ENCODE results near the gene FOXP2.
"Not testable (repeated sequence)": the region's sequence is repeated elsewhere in the genome, so short reads cannot be mapped to it uniquely, and the experiment has no call there.

The FOXP2 gene

DNA sequence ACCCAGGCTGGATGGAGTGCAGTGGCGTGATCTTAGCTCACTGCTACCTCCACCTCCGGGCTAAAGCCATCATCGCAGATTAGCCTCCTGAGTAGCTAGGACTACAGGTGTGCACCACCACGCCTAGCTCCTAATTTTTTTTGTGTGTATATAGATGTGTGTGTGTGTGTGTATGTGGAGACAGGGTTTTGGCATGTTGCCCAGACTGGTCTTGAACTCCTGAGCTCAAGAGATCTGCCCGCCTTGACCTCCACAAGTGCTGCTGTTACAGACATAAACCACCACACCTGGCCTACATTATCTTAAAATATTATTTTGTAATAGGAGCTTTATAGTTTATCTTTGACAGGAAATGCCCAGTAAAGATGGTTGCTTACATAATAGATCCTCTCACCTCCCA, 25.0 kb downstream of the FOXP2 start:
- no peak overlapping the region for H3K4me3 ChIP-seq (ENCODE audit: low read length)
- DNase-seq (ENCODE audit: low read depth): no peak
- TF ChIP-seq CTCF (conservative IDR thresholded peaks at IDR 0.05; ENCODE audit: low read depth, low read length): no peak

DNA sequence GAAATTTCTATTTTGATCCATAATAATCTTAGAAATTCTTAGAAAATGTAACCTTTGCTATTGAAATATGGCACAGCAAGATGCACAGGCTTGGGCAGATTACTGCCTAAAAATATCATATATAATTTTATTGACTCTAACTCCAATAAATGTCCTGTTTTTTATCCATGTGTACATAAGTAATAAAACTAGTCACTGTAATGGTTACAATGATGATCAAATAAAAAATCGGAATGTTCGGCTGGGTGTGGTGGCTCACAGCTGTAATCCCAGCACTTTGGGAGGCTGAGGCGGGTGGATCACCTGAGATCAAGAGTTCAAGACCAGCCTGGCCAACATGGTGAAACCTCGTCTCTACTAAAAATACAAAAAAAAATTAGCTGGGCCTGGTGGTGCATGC, 26.3 kb downstream of the FOXP2 start:
- DNase-seq (ENCODE audit: low read depth): not testable (repeated sequence)

GRCh38 chr7:114444196-114444595, 29.6 kb downstream of the FOXP2 start:
- no peak overlapping the region for H3K4me3 ChIP-seq (ENCODE audit: low read length)
- no peak for DNase-seq (ENCODE audit: low read depth)
- TF ChIP-seq CTCF (conservative IDR thresholded peaks at IDR 0.05; ENCODE audit: low read depth, low read length): no peak

More for the DNA sequence above, 26.3 kb downstream of the FOXP2 start:
- H3K4me3 ChIP-seq (ENCODE audit: low read length): not testable (repeated sequence)

DNA sequence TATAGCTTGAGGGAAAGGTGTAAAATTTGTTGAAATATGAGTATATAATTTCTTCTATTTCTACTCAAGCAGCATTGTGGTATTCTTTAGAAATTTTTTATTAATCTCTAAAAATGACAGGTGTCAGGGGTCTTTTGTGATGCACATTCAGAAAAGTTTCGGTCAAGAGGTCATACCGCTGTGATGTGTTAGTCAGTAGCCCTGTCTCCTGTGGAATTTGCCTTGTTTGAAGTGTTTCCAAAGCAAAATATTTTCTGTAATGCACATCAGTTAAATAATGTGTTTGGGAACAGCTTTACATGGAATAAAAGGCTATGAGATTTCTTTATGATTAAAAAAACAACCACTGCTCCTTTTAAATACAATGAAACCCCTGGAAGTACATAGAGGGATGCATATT, 35.8 kb downstream of the FOXP2 start:
- no peak overlapping the region for H3K4me3 ChIP-seq (ENCODE audit: low read length)
- DNase-seq (ENCODE audit: low read depth): peak; percentile 16
- TF ChIP-seq CTCF (conservative IDR thresholded peaks at IDR 0.05; ENCODE audit: low read depth, low read length): no peak

DNA sequence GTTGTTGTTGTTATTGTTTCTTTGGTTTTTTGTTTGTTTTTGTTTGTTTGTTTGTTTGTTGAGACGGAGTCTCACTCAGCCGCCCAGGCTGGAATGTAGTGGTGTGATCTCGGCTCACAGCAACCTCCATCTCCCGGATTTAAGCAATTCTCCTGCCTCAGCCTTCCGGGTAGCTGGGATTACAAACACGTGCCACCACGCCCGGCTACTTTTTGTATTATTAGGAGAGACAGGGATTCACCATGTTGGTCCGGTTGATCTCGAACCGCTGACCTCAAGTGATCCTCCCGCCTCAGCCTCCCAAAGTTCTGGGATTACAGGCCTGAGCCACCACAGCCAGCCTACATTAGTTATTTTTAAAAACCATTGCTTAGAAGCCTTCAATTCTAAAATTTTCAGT, 45.0 kb downstream of the FOXP2 start:
- TF ChIP-seq CTCF (conservative IDR thresholded peaks at IDR 0.05; ENCODE audit: low read depth, low read length): no peak
- H3K4me3 ChIP-seq (ENCODE audit: low read length): no peak overlapping the region
- DNase-seq (ENCODE audit: low read depth): no peak

DNA sequence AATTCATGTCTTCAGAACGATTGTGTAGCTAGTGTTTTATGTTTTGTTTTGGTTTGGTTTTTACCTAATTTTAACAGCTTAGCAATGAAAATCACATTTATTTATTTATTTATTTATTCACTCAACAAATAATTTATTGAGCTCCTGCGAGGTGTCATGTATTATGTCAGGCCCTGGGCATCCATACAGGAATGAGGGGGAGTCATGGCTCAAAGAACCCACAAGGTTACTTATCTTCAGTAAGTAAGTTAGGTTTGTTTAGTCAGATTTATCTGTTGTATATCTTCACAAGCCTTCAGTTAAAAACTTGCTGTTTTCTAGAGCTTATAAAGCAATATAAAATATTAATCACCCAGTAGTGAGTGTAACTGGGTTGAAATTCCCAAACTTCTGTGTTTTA, 45.4 kb downstream of the FOXP2 start:
- no peak overlapping the region for H3K4me3 ChIP-seq (ENCODE audit: low read length)
- DNase-seq (ENCODE audit: low read depth): no peak
- TF ChIP-seq CTCF (conservative IDR thresholded peaks at IDR 0.05; ENCODE audit: low read depth, low read length): no peak

DNA sequence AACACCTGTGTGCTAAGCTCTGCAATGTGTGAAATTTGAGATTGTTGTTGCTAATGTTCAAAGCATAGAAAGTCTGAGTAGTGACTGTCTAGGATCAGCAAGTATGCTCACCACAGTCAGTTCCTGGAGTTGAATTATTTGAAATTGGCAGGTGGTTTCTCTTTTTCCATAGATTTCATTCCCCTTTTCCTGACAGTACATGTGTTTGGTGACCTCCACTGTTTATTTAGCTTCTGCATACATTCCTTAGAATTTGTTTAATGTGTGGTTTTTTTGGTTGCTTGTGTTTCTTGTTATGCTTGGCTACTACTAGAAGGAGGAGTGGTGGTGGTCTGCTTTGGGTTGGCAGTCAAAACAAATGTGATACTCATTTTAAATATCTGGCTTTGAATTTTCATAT, 52.3 kb downstream of the FOXP2 start:
- DNase-seq (ENCODE audit: low read depth): no peak
- TF ChIP-seq CTCF (conservative IDR thresholded peaks at IDR 0.05; ENCODE audit: low read depth, low read length): no peak
- no peak overlapping the region for H3K4me3 ChIP-seq (ENCODE audit: low read length)

DNA sequence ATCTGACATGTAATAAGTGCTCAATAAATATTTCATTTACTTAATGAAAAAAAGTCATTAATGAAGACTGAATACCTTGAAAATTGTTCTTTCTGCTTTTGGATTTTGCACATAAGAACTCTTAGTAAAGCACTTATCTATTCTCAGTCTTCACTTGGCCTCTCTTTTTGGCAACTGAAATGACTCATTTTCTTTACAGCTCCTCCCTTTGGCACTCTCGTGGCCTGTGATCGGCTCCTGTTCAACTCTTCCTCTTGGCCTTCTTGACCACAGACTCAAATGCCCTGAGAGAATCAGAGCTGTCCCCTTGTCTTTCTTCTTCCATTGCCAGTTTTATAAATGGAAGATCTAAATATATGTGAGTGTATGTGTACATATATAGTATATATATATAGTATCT, 54.2 kb downstream of the FOXP2 start:
- no peak for DNase-seq (ENCODE audit: low read depth)
- TF ChIP-seq CTCF (conservative IDR thresholded peaks at IDR 0.05; ENCODE audit: low read depth, low read length): no peak
- H3K4me3 ChIP-seq (ENCODE audit: low read length): no peak overlapping the region

Data from retinal pigment epithelial cell (primary cell).